Right lobe of liver (tissue), 6 donors: Measurements from ENCODE around the gene HSDL1. TPM values are rescaled to one million over a fixed set of nuclear protein-coding genes. Genes with fewer than 3 reads are reported as not detected.

Source experiments
- ATAC-seq, 4 donors: fragments of 200-7000 bp; cut with Tn5 transposase; one replicate each; pipeline ENCODE4 v1.9.1; 2020; ENCODE audit warnings: mild to moderate bottlenecking in 4 of 4, moderate library complexity in 4 of 4
- DNase-seq, 3 donors: peaks; one replicate each; pipeline ENCODE4 v3.0.0-alpha.2; 2020
- H3K27ac ChIP-seq, 3 donors: fragments of 200-600 bp; one replicate each; pipeline ENCODE4 v1.8.0; 2022
- H3K27me3 ChIP-seq, 2 donors: fragments of 200-600 bp; one replicate each; pipeline ENCODE4 v1.8.0; 2022
- H3K36me3 ChIP-seq, 4 donors: fragments of 200-600 bp; sonication (generic) in 1 of 4; one replicate each; pipeline versions ENCODE4 v1.5.1 to v1.8.0; 2017 to 2022; ENCODE audit warnings: control low read depth in 1 of 4
- H3K4me1 ChIP-seq, 4 donors: fragments of 200-600 bp; sonication (generic) in 1 of 4; one replicate each; pipeline versions ENCODE4 v1.5.1 to v1.8.0; 2017 to 2022; ENCODE audit warnings: control low read depth in 1 of 4
- H3K4me3 ChIP-seq, 3 donors: fragments of 200-600 bp; one replicate each; pipeline ENCODE4 v1.8.0; 2022
- H3K9me3 ChIP-seq, 4 donors: fragments of 200-600 bp; sonication (generic) in 1 of 4; one replicate each; pipeline versions ENCODE4 v1.5.1 to v1.8.0; 2017 to 2022; ENCODE audit warnings: control low read depth in 1 of 4
- POLR2A ChIP-seq: fragments of 450-650 bp; IDR thresholded peaks from one replicate; pipeline ENCODE4 v1.6.1; 2017; ENCODE audit warnings: antibody characterized with exemption, mild to moderate bottlenecking
- WGBS: methylation state at CpG from one replicate; pipeline ENCODE4 v1.1.6; 2018; ENCODE audit warnings: low coverage, low lambda C conversion rate; ENCODE audit not compliant: insufficient coverage; ENCODE audit errors: missing lambda C conversion rate; 5-methylcytosine and 5-hydroxymethylcytosine counted together
- intact Hi-C, 2 donors: fragments of 100-400 bp; cut with DNase I; formaldehyde crosslinking; loops; one replicate each; pipeline versions ENCODE4 v1.11.2 to v1.14.1; 2022
- total RNA-seq, 6 experiments: library from RNA; depleted of rRNA in 2 of 6; stranded (reverse); fragments of >200 nt in 2 of 6; fragmentation: NEBNext Ultra II Directional in 3 of 6; extraction: Animal tissue kit (Norgen Biotek cat#: 25700) in 3 of 6; gene quantifications; one replicate each; pipeline versions ENCODE4 v1.1.0 to v1.2.4, GENCODE V29; 2016 to 2023
- TF ChIP-seq, protein P1 (sequence below), 4 donors: fragments of 200-600 bp in 3 of 4; fragments of 450-650 bp in 1 of 4; IDR thresholded peaks; one replicate each; pipeline versions ENCODE4 v1.5.1 to v1.8.0; 2016 to 2022; ENCODE audit warnings: antibody characterized with exemption in 4 of 4, mild to moderate bottlenecking in 2 of 4
- donor health status: DM: no; HTN: yes; CAD: no.
- donor health status: DM: no; HTN: no; CAD: no.
- donor health status: DM: no; HTN: no; CAD: no.
- donor health status: DM: no; HTN: yes; CAD: no.
- donor health status: DM: no; HTN: yes; CAD: no.

Gene HSDL1
- total RNA-seq, 6 experiments from 2014 or later: 4.3 to 8.1 (median 6.2) TPM

DNA sequence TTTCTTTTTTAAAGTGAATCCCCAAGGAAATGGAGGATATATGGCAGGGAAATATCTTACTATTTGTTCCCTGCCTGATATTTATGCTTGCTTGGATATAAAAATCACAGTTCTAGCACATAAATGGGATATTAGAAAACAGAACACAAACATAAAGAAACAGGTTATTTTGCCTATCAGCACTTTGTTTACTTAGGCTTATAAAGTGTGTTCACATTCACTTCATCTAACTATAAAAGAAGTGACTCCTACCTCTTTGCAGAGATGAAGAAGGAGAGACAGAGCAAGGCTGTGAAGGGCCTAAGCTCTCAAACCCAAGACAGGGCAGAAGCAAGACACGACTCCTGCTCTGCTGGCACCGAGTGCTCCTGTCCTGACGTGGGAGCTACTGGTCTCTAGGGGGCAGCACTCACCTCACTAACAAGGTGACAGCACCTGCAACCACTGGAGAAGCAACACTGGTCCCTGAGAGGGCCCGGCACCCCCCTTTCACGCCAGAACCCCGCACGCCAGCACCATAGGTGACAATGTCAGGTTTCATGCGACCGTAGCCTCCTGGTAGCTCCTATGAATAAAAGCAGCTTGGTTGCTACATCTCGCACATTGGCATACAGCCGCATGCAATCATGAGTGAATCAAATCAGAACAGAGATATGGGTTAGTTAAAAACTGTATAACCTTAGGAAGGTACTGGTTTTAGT lies 60.3 kb downstream of the HSDL1 start:
- peak; percentile 59 to 72 (median 70) for DNase-seq
- TF ChIP-seq POLR2A: no peak
- TF ChIP-seq, protein P1, sequence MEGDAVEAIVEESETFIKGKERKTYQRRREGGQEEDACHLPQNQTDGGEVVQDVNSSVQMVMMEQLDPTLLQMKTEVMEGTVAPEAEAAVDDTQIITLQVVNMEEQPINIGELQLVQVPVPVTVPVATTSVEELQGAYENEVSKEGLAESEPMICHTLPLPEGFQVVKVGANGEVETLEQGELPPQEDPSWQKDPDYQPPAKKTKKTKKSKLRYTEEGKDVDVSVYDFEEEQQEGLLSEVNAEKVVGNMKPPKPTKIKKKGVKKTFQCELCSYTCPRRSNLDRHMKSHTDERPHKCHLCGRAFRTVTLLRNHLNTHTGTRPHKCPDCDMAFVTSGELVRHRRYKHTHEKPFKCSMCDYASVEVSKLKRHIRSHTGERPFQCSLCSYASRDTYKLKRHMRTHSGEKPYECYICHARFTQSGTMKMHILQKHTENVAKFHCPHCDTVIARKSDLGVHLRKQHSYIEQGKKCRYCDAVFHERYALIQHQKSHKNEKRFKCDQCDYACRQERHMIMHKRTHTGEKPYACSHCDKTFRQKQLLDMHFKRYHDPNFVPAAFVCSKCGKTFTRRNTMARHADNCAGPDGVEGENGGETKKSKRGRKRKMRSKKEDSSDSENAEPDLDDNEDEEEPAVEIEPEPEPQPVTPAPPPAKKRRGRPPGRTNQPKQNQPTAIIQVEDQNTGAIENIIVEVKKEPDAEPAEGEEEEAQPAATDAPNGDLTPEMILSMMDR (IDR thresholded peaks at IDR 0.05): peak; percentile 63 to 83 (median 80)
- 32% methylated on average over 3 of the region's 11 CpGs for WGBS
- Histone ChIP-seq H3K36me3 (peaks cover 0 to 68% (median 26%) of the 10 kb centered on the region in 4 donors), H3K27me3 (no peaks in the 10 kb centered on the region), H3K4me1 (peaks cover 0 to 3% (median 0%) of the 10 kb centered on the region in 4 donors), H3K4me3 (no peak overlapping the region), H3K27ac (no peak overlapping the region), H3K9me3 (no peaks in the 10 kb centered on the region)
- intact Hi-C loops: loop anchor here (10.0 kb wide), 1 partner anchor 100 kb away; the partner anchor contains the start of gene TAF1C (in 2 of the 2)
- peak; percentile 87 to 92 (median 90) for ATAC-seq

DNA sequence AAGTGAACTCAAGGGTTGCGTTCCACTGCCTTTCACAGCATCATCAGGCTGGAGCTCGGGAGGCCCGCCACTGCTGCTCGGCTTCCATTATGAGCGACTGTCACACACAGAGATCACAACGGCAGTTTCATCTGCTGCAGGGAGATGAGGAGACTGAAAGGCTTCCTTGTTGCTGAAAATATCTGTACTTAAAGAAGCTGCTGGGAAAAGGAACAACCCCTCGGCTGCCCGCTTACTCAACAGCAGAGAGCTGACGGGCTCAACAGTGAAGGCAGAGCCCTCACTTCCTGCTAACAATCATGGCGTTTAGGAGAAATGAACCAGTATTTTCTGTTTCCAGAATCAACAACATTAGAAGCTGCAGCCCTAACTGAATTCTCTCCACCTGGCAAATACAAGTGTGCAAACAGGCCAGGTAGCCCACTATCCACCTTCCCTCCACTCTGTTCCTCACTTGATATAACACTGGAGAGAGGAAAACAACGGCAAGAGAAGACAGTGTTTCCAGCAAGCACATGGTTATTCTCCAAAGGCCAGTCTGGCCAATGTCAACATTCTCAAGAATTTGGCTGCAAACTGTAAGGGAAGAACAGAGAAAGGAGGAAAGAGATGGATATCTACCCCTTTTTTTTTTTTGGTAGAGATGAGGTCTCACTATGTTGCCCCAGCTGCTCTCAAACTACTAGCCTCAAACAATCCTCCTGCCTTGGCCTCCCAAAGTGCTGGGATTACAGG lies 62.0 kb downstream of the HSDL1 start:
- Histone ChIP-seq H3K4me3 (no peak overlapping the region), H3K27ac (no peak overlapping the region), H3K4me1 (peaks cover 0 to 3% (median 0%) of the 10 kb centered on the region in 4 donors), H3K9me3 (no peaks in the 10 kb centered on the region), H3K36me3 (peaks cover 0 to 62% (median 20%) of the 10 kb centered on the region in 4 donors), H3K27me3 (no peaks in the 10 kb centered on the region)
- TF ChIP-seq, protein P1 (IDR thresholded peaks at IDR 0.05): no peak
- no peak for TF ChIP-seq POLR2A
- DNase-seq (no peak), ATAC-seq (peak in 3 of 4 donors; percentile 27 to 29 (median 27))
- intact Hi-C loops: loop anchor here (10.0 kb wide), 1 partner anchor 102 kb away; the partner anchor contains the start of gene TAF1C (in 2 of the 2)
- WGBS: 68% methylated on average over 6 of the region's 11 CpGs

DNA sequence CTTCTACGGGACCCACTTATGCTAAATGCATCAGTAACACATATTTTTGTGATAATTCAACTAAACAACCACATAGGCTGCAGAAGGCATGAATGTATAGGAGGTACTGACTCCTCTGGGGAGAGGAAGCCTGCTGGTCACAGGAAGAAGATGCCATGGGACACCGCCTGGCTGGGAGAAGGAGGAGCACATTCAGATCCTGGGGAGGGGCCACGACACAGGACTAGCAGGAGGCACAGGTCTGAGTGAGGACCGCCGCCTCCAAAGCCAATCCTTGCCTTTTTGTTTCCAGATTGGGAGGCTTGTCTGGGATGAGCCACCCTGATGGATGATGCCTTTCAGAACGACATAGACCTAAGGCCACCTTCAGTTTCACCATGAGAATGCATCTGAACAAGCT lies 62.9 kb downstream of the HSDL1 start:
- ATAC-seq (no peak), DNase-seq (no peak)
- H3K4me3 ChIP-seq: no peak overlapping the region
- TF ChIP-seq POLR2A: no peak
- TF ChIP-seq, protein P1 (IDR thresholded peaks at IDR 0.05): no peak
- H3K27ac ChIP-seq: no peak overlapping the region
- H3K4me1 ChIP-seq: peaks cover 0 to 3% (median 0%) of the 10 kb centered on the region in 4 donors
- 61% methylated on average over 3 of the region's 6 CpGs for WGBS
- intact Hi-C loops: loop anchor here (10.0 kb wide), 1 partner anchor 103 kb away; the partner anchor contains the start of gene TAF1C (in 2 of the 2)
- peaks cover 0 to 53% (median 18%) of the 10 kb centered on the region in 4 donors for H3K36me3 ChIP-seq
- H3K9me3 ChIP-seq: no peaks in the 10 kb centered on the region
- no peaks in the 10 kb centered on the region for H3K27me3 ChIP-seq

DNA sequence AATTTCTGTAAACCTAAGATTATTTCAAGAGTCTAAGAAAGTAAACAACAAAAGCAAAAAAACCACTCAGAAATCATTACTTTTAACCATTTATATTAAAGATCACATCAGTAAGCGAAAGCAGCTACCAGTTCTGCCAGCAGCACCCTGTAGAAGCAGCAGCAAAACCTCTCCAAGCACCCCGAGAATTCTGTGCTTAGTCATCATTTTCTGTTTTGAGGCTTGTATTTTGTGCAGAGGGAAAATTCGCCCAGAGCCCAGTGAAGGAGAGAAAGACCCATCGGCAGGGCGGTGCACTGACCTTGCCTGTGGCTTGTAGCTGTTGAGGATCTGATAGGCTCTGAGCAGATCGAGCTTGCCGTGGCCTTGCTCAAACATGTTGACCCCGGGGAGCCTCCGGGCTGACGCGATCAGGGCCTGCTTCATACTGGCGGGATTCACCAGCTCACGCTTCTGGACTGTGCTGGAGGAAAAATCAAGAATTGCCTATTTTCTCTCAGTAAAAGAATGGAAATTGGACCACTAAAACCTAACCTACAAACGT lies 63.5 kb downstream of the HSDL1 start:
- intact Hi-C loops: loop anchor here (10.0 kb wide), 1 partner anchor 103 kb away; the partner anchor contains the start of gene TAF1C (in 2 of the 2)
- ATAC-seq (no peak), DNase-seq (no peak)
- Histone ChIP-seq H3K4me1 (peaks cover 0 to 3% (median 0%) of the 10 kb centered on the region in 4 donors), H3K4me3 (no peak overlapping the region), H3K27me3 (no peaks in the 10 kb centered on the region), H3K9me3 (no peaks in the 10 kb centered on the region), H3K27ac (no peak overlapping the region), H3K36me3 (peaks cover 0 to 47% (median 15%) of the 10 kb centered on the region in 4 donors)
- TF ChIP-seq POLR2A: no peak
- TF ChIP-seq, protein P1 (IDR thresholded peaks at IDR 0.05): no peak
- 88% methylated on average over 8 of the region's 14 CpGs for WGBS
